Hematopoietic multipotent progenitor cell (in vitro differentiated cells): ENCODE results near the gene ZDHHC14. TPM values are rescaled to one million over a fixed set of nuclear protein-coding genes. Genes with fewer than 3 reads are reported as not detected.

Experiments used
- DNase-seq, 3 donors: peaks; one replicate each; pipeline ENCODE4 v3.0.0-alpha.2; 2011 to 2015; ENCODE audit warnings: low read depth in 2 of 3, low spot score in 2 of 3
- total RNA-seq: library from RNA; depleted of rRNA; stranded (reverse); fragments of >200 nt; gene quantifications from one replicate; pipeline ENCODE4 v1.2.3, GENCODE V29; 2012

Gene ZDHHC14
- total RNA-seq, 1 donor: 5.9 TPM

GRCh38 chr6:157486572-157486971, 105.6 kb downstream of the ZDHHC14 start:
- DNase-seq: peak in 1 of 3 donors; percentile 58

GRCh38 chr6:157487110-157487773, 106.3 kb downstream of the ZDHHC14 start:
- no peak for DNase-seq

GRCh38 chr6:157488058-157488457, 107.1 kb downstream of the ZDHHC14 start:
- DNase-seq: no peak

GRCh38 chr6:157488716-157489118, 107.7 kb downstream of the ZDHHC14 start:
- no peak for DNase-seq

- no peak for DNase-seq
These were observed 109.8 kb downstream of the ZDHHC14 start for GRCh38 chr6:157490611-157491269.

GRCh38 chr6:157491571-157492232, 110.7 kb downstream of the ZDHHC14 start:
- no peak for DNase-seq

- DNase-seq: no peak
These were observed 111.3 kb downstream of the ZDHHC14 start for GRCh38 chr6:157492249-157492648.

- no peak for DNase-seq
These were observed 111.8 kb downstream of the ZDHHC14 start for GRCh38 chr6:157492741-157493140.

GRCh38 chr6:157493173-157493572, 112.2 kb downstream of the ZDHHC14 start:
- no peak for DNase-seq

- DNase-seq: no peak
These were observed 112.6 kb downstream of the ZDHHC14 start for GRCh38 chr6:157493576-157493975.

- no peak for DNase-seq
These were observed 113.2 kb downstream of the ZDHHC14 start for GRCh38 chr6:157494132-157494710.

GRCh38 chr6:157496534-157497095, 115.6 kb downstream of the ZDHHC14 start:
- no peak for DNase-seq

- no peak for DNase-seq
These were observed 116.6 kb downstream of the ZDHHC14 start for GRCh38 chr6:157497579-157497978.

GRCh38 chr6:157498817-157499216, 117.8 kb downstream of the ZDHHC14 start:
- DNase-seq: no peak

GRCh38 chr6:157500022-157500421, 119.0 kb downstream of the ZDHHC14 start:
- DNase-seq: no peak

GRCh38 chr6:157503018-157503747, 122.2 kb downstream of the ZDHHC14 start:
- no peak for DNase-seq

GRCh38 chr6:157505912-157506491, 125.0 kb downstream of the ZDHHC14 start:
- peak in 1 of 3 donors; percentile 12 for DNase-seq

GRCh38 chr6:157510323-157511188, 129.6 kb downstream of the ZDHHC14 start:
- DNase-seq: peak in 2 of 3 donors; percentile 32 to 43
